Activated CD8-positive, alpha-beta memory T cell treated with anti-CD3 and anti-CD28 coated beads, Interleukin-2, amount 50 U/mL, for 48 hours (primary cell): ENCODE results near the gene PLK5.

Source experiments
- DNase-seq: peaks from one replicate; pipeline ENCODE4 v3.0.0-alpha.2; 2020

Gene PLK5

GRCh38 chr19:1582201-1582600 is 58.3 kb downstream of the PLK5 start:
- DNase-seq: no peak

DNA sequence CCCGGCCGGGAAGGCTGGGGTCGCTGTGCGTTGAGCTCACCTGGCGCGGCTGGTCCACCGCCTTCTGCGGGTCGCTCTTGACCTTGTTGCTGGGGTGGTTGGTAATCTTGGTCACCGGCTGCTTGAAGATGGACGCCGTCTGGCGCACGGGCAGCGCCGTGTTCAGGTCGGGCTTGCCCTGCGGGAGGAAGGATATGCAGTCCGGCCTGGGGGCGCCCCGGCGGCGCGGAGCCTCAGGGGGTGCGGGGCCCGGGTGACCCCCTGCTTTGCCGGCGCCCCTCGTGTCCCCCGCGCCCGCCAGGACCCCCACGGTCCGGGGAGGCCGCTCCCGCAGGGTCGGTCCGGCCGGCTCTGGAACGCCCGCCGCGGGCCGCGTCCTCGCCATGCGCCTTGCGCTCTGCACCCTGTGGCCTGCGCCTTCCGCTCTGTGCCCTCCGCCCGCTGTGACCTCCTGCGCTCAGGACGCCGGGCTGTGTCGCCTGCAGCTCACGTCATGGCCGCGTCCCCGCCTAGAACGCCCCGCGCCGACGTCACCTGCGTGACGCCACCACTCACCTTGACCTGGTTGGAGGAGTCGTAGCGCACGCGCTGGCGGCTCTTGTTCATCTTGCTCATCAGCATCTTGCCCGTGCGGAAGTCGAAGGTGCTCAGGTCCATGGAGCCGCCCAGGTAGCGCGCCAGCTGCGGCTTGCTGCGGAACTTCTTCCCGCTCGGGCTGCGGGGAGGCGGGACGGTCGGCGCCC is 60.8 kb downstream of the PLK5 start:
- no peak for DNase-seq

GRCh38 chr19:1585243-1585580 is 61.3 kb downstream of the PLK5 start:
- no peak for DNase-seq
